ENCODE results near the gene GLG1.

GLG1 gene

GRCh38 chr16:74485916-74486315 lies 121.0 kb downstream of the GLG1 start:
- no peak for DNase-seq

DNA sequence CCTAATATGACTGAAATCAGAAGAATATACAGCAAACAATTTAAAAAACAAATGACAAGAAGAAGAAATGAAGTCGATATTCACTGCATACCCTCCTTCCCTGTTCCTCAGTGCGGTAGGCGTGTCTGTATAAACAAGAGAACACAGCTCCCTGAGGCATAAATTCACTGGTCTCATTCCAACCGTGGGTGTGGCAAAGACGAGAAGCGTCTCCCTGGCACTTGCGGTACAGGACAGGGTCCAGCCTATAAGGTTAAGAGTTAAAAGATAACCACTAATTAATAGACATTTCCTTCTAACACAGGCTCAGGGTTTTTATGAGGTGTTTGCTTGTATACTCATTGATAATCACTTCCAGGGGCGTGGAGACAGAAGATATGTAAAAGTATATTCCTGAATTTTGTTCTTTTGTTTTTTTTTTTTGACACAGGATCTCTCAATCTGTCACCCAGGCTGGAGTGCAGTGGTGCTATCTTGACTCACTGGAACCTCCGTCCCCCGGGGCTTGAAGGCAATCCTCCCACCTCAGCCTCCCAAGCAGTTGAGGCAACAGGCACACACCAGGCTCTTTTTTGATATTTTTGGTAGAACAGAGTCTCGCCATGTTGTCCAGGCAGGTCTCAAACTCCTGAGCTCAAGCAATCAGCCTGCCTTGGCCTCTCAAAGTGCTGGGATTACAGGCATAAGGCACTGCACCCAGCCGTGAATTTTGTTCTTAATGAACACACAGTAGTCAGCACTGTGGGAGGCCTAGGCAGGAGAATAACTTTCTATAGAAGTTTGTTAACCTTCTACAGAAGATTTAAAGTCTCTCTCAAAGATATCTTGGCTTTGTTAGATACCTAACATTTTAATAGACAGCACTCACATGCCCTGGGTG lies 126.5 kb downstream of the GLG1 start:
- DNase-seq = no peak

- no peak for DNase-seq
Measured at GRCh38 chr16:74477226-74477625, 129.7 kb downstream of the GLG1 start.

GRCh38 chr16:74474416-74474815 lies 132.5 kb downstream of the GLG1 start:
- DNase-seq = no peak

- DNase-seq = no peak
Measured at GRCh38 chr16:74472540-74472939, 134.4 kb downstream of the GLG1 start.

- DNase-seq = no peak
Measured at GRCh38 chr16:74472010-74472409, 134.9 kb downstream of the GLG1 start.

DNA sequence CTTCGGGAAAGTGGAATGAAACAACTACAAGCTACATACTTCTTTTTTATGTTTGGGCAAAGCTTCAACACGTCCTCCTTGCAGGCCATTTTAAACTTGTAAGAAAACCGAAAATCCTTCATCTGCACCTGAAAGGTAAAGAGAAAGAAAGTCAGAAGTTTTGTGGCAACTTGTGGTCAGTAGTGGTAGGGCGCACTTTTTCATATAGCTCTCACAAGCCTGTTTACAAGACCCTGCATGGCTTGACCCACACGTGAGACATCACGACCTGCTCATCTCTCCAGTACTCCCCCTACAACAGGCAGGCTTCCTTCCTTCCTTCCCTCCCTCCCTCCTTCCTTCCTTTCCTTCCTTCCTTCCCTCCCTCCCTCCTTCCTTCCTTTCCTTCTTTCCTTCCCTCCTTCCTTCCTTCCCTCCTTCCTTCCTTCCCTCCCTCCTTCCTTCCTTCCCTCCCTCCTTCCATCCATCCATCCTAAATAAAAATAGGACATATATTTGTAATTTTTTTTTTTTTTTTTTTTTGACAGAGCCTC lies 136.9 kb downstream of the GLG1 start:
- DNase-seq = no peak

DNA sequence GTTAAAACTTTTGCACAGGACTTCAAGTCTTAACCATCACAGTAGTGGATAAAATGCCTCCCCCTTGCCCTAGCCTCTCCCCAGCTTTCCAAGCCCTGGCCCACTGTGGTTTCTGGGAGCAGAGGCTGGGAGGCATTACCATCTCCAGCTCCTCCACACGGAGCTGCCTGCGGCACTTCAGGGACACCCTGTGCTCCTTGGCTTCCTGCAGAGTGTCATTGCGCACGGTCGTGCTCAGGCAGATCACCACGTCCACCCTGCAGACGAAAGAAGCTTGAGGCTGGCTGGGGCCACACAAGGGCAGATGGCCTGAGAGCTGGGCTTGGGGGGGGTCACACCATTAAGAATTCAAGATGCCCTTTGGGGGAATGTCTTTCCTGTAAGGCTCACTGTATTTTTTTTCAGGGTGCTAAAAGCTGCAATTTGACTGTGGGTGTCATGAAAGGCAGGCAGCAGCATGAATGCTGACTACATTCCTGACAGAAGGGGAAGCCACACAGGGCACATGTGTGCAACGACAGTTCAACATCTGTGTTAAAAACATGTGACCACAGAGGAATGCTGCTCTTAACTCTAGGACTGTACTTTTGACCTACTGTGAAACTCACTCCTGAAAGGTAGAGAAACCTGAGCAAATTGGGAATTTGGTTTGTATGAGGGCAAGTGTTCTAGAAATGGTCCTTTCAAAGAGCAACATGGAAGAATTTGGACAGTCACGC lies 137.9 kb downstream of the GLG1 start:
- no peak for DNase-seq

GRCh38 chr16:74466872-74467271 lies 140.0 kb downstream of the GLG1 start:
- no peak for DNase-seq

- DNase-seq = no peak
Measured at GRCh38 chr16:74465851-74466685, 140.8 kb downstream of the GLG1 start.

DNA sequence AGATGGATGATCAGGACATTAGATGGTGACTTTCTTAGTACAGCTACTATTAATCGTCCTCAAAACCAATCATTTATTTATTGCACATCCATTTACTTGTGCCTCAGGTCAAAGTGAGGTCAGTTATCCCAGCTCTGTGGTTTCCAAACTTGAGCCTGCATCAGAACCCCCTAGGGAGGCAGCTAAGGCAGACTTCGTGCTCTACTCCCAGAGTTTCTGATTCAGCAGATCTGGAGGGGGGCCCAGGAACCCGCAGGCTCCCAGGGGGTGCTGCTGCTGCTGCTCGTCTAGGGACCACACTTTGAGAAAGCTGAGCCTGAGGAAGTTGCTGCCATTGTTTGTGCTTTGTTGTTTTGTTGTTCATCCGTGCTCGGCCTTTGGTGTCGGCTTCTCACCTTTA lies 141.6 kb downstream of the GLG1 start:
- no peak for DNase-seq

- no peak for DNase-seq
Measured at GRCh38 chr16:74463888-74464287, 143.0 kb downstream of the GLG1 start.

GRCh38 chr16:74462361-74462760 lies 144.6 kb downstream of the GLG1 start:
- DNase-seq = no peak

- DNase-seq = peak in 6 of 58 donors; percentile 6 to 42 (median 16)
Measured at GRCh38 chr16:74461826-74462225, 145.1 kb downstream of the GLG1 start.

- no peak for DNase-seq
Measured at GRCh38 chr16:74460542-74460941, 146.4 kb downstream of the GLG1 start.

GRCh38 chr16:74456290-74456625 lies 150.7 kb downstream of the GLG1 start:
- DNase-seq = no peak

- DNase-seq = peak in 2 of 58 donors; percentile 19 to 43
Measured at GRCh38 chr16:74455619-74456289, 151.2 kb downstream of the GLG1 start.

DNA sequence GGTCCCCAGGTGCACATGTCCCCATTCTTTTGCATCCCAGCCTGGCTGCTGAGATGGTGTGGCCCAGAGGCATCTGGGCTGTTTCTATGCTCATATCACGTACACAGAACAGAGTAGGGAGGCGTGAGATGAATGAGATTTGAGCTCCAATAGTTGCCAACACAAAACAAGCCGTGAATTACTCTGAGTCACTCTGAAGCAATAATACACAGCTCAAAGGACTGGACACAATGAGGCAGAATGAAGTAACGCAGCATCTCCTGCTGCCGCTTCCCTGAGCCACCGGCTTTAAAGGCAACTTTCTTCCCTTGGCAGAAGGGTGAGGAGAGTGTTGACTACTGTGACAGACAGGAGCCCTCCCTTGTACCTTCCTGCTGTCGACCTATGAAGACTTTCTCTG lies 151.7 kb downstream of the GLG1 start:
- DNase-seq = peak in 2 of 58 donors; percentile 16 to 70

DNA sequence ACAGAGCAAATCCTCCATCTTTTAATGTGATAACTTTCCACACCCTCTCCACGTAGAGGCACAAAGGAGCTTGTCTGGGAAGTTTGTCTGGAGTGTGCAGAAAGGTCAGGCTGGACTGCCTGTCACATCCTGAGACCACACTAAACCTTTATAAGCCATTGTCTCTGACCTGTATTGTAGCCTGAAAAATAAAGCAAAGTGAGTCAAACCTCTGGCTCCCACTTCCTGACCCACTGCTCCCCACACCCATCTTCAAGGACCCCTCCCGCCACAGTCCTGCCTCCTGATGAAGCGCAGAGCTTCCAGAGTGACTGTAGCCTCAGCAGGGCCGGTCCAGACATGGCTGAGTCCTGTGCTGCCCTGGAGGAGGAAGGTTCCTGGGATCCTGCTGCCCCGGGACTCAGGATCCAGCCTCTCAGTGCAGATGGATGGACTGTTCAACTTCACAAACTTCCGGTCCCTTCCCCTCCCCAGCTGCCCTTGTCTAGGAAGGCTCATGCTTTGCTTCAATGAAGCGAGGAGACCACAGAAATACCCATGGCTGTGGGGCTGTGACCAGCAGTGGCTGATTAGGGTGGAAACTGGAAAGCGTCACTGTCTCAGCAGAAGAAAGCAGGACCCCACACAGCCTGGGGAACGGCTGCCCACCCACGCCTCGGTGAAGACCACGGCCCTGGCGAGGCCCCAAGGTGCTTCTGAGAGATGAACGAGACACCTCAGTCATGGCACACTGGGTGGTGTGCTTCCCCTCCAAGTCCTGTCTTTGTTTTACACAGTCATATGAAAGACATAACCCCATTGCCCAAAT lies 154.8 kb downstream of the GLG1 start:
- no peak for DNase-seq

All from anterior cingulate cortex (tissue), 58 donors.